Tibial nerve (tissue), 4 donors: Measurements from ENCODE around the gene GAREM1.

Experiments
- CTCF ChIP-seq, 5 experiments: fragments of 200-600 bp in 3 of 5; fragments of 450-650 bp in 2 of 5; sonication (generic) in 3 of 5; IDR thresholded peaks; one replicate each; pipeline ENCODE4 v1.5.1; 2016 to 2019; ENCODE audit warnings: antibody characterized with exemption in 5 of 5, mild to moderate bottlenecking in 3 of 5, moderate library complexity in 2 of 5
- EP300 ChIP-seq, 2 donors: sonication (generic); formaldehyde crosslinking; IDR thresholded peaks; one replicate each; pipeline ENCODE4 v1.6.1; 2017; ENCODE audit warnings: antibody characterized with exemption in 2 of 2, mild to moderate bottlenecking in 1 of 2
- POLR2A ChIP-seq, 2 donors: fragments of 450-650 bp; IDR thresholded peaks; one replicate each; pipeline ENCODE4 v1.6.1; 2017; ENCODE audit warnings: antibody characterized with exemption in 2 of 2, mild to moderate bottlenecking in 2 of 2, moderate library complexity in 2 of 2

- TF ChIP-seq CTCF (IDR thresholded peaks at IDR 0.05), result no peak
- TF ChIP-seq POLR2A (IDR thresholded peaks at IDR 0.05), result no peak
- no peak for TF ChIP-seq EP300 (IDR thresholded peaks at IDR 0.05)
Measured at GRCh38 chr18:32244881-32245280, 225.8 kb downstream of the GAREM1 start.
